GM04504 (cell line): ENCODE measurements around the gene TMEM141.
A peak's percentile ranks its signal among the peaks of the same experiment; 100 is the strongest.

ENCODE experiments used
- DNase-seq: peaks from one replicate; pipeline ENCODE4 v3.0.0-alpha.2; 2012; ENCODE audit warnings: low read depth

Gene TMEM141

DNA sequence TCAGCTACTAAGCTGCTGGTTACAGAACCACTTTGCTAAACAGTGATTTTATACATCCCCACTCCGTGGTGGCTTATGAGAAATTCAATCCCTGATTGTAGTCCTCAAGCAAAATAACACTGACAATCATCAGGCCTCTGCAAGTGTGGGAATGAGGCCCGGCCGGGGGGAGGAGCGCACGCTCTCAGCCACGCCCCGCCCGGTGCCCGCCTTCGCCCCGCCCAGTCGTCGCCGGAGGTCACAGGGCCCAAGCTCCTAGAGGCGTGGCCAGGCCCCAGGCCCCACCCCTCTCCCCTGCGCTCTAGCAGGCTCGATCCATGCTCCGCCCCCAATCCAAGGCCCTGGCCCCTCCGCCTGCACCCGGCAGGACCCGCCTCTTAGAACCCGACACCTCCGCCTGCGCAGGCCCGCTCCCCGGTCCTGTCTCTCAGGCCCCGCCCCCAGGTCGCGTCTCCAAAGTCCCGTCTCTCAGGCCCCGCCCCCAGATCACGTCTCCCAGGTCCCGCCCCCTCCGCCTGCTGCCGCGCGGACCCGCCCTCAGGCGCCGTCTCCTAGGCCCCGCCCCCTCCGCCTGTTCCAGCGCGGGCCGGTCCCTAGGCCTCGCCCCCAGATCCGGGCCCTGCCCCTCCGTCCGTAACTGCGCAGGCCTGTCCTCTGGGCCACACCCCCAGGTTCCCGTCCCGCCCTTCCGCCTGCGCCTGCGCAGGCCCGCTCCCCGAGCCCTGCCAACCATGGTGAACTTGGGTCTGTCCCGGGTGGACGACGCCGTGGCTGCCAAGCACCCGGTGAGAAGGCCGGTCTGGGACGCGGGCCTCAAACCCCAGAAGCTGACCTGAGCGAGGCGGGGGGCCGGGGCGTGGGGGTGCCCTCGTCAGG is at the start of gene TMEM141:
TMEM141 (plus strand) TSS at position 705 of the 876 bp plus-strand sequence; CDS start at position 732, 27 bp downstream.
- peak; percentile 98 for DNase-seq

DNA sequence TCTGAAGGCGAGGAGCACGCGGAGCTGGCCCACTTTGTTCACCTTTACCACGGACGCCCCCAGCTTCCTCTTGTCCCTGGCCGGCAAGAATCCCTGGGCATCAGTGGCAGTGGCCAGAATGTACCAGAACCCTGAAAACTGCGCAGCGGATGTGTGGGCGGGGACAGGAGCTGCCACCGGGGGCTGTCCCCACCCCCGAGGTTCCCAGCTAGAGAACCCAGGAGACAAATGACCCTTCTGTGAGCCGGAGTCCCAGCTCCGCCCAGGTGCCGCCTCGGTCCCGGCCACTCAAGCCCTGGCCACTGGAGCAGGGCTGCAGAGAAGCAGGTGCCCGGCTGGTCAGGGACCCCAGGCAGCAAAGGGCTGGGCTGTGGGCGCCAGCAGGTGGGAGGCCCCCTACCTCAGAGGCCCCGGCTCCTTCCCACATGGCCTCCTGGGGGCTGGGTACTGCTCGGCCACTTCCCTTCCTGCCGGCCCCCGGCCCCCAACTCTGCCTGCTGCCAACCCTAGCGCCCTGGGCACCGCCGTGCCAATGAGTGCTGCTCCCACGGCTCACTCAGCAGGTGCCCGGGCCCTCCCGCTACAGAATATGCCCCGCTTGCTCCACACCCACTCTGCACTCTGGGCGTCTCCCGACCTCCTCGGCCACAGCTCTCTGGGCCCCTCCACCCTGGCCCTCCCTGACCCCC is 49.1 kb upstream of the TMEM141 start:
- no peak for DNase-seq

DNA sequence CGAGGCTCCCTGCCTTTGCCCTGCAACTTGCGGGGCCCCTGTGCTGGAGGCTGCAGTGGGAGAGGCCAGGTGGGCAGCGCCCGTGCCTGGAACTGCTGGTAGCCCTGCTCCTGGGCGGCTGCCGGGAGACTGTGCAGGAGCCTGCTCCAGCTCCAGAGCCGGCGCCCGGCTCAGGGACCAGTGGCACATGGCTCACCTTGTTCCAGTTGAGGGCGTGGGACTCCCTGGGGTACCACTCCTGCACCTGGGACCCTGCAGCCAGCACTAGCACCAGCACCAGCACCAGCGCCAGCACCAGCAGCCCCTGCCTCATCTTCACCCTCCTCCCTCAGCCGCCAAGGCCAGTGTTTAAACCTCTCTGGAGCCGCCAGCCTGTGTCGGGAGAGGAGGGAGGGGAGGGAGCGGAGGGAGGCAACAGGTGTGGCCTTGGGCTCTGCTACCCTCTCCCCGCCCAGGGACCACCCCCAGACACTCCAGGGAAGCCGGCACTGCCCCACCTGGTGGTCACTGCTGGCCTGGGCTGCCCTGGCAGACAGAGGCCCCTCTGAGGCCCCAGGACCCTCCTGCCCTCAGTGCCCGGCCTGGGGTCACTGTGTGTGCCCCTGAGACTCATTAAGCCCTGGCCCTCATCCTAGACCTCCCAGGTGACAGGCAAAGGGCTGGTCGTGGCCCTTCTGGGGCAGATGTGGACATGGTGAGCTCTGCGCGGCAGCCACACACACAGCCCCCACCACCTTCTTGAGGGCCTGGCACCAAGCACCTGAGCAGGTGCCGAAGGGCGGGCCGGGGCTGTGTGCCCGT is 48.4 kb upstream of the TMEM141 start, which contains the start of gene LCN10:
LCN10 (minus strand) TSS at position 350 of the 801 bp plus-strand sequence; CDS start at position 313, 37 bp downstream.
- DNase-seq: no peak

DNA sequence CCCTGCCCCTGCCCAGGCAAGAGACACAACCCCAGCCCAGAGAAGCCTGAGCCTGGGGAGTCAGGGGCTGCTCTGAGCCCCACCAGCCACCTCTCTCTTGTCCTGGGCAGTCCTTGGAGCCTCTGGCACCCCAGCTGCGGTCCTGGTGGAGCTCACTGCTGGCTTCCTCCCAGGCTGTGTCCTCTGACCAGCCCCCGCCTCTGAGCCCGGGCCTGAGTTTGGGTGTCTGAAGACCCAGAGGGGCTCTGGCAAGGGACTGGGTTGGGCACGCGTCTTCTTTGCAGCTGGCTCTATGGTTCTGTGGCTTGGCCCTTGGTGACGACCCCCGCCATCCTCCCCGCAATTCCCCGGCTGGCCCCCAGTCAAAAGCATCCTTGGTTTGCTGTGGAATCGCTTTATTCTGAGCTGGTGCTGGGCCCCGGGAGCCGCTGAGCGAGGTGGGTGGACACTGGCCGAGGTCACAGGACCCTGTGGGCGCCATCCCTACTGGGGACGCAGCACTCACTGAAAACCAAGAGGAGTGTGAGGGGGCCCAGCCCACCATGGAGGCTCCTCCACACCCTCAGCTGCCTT is 47.4 kb upstream of the TMEM141 start:
- DNase-seq: no peak

DNA sequence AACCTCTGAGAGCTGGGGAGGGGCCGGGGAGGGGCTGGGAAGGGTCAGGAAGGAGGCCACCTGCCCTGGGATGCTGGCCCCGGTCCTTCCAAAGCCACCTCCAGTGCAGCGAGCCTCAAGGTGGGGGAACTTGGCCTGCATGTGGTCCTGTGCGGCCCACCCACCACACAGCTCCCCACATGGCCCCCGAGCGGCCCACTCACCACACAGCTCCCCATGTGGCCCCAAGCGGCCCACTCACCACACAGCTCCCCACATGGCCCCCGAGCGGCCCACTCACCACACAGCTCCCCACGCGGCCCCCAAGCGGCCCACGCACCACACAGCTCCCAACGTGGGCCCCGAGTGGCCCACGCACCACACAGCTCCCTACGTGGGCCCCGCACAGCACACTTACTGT is 46.4 kb upstream of the TMEM141 start:
- no peak for DNase-seq

DNA sequence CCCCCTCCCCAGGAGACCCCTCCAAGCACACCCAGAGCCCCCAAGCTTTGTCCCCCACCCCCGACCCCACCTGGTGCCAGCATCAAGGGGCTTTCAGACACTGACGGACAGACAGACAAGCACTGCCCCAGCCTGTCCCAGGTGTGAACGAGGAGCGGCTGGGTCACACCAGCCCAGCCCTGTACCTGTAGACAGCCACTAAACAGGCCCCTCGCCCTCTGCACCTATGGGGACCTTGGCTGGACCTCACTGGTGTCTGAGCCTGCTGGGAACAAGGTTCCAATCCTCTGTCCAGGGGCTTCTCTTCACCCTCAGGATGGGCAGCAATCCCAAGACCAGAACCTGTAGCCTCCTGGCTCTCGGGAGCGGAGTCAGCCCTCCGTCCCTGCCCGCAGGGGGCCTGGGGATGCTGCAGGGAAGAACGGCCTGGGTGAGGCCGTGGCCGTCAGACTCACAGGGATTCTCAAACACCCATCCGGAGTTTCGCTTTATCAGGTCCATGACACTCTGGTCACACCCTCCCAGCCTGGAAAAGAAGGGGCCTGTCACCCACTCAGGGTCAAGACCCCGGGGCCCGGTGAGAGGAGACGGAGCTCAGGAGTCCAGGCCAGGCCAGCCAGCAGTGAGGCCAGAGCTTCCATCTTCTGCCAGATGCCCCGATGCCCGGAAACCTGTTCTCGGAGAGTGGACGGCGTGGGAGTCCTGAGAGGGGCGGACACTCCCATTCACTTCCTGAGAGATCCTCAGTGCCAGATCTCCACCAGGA is 45.6 kb upstream of the TMEM141 start:
- DNase-seq: no peak

DNA sequence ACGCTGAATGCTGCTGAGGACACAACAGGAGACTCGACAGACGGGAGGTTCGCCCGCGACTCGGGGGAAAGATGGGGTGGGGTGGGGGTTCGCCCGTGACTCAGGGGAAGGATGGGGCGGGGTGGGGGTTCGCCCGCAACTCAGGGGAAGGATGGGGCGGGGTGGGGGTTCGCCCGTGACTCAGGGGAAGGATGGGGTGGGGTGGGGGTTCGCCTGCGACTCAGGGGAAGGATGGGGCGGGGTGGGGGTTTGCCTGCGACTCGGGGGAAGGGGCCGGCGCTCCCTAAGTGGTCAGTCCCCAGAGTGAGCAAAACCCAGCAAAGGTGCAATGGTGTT is 45.0 kb upstream of the TMEM141 start:
- no peak for DNase-seq

DNA sequence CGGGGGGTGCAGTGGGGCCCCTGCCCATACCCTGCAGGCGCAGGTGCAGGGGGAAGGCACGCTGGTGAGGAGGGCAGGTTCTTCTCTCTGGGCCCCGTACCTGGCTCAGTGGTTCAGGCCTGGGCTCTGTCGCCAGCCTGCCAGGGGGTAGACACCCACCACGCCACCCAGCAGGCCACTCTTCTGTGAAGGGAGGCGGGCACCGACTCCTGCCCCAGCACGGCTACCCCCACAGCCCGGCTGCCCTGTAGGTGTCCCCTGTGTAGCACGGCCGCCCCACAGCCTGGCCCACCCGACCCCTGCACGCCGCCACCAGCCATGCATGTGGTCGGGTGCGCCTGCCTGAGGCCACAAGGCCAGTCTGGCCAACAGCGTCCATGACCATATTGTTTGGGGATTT is 44.5 kb upstream of the TMEM141 start:
- DNase-seq: no peak

DNA sequence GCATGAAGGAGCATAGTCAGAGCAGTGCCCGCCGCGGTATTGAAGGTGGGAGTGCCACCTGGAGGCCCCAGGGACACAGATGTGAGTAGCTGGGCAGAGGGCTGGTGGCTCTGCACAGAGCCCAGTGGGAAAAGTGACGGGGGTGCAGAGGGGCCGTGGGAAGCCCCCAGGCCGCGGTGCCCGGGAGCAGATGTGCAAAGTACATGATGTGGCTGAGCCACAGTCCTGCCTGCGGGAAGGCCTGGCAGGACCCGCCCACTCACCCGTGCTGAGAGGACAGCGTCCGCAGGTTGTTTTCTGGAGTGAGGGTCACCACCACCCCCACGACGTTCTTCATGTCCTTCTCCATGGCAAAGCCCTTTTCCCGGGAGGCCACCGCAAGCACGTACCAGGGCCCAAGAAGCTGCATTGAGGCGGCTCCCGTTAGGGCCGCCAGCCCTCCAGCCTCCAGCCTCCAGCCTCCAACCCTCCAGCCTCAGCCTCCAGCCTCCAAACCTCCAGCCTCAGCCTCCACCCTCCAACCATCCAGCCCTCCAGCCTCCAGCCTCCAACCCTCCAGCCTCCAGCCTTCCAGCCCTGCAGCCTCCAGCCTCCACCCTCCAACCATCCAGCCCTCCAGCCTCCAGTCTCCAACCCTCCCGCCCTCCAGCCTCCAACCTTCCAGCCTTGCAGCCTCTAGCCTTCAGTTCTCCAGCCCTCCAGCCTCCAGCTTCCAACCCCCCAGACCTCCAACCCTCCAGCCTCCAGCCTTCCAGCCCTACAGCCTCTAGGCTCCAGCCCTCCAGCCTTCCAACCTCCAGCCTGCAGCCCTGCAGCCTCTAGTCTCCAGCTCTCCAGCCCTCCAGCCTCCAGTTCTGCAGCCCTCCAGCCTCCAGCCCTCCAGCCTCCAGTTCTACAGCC is 43.7 kb upstream of the TMEM141 start:
- DNase-seq: no peak

DNA sequence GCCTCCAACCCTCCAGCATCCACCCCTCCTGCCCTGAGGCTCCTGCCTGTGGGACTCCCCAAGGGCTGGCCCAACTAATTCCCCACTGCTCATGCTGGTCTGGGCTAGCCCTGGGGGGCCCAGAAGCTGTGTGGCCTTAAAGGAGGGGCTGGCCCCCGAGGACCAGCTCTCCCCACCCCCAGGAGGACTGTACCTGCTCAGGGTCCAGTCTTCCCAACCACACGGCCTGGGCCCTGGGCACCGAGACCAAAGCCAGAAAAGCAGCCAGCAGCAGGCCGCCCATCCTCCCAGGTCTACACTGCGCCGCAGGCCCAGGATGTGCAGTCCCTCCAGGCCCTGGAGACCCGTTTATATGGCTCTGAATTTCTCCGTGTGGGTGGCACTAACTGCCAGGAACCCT is 42.9 kb upstream of the TMEM141 start, which contains the start of gene LCN6:
LCN6 (minus strand) TSS at position 325 of the 400 bp plus-strand sequence; CDS start at position 283, 42 bp downstream.
- DNase-seq: no peak

DNA sequence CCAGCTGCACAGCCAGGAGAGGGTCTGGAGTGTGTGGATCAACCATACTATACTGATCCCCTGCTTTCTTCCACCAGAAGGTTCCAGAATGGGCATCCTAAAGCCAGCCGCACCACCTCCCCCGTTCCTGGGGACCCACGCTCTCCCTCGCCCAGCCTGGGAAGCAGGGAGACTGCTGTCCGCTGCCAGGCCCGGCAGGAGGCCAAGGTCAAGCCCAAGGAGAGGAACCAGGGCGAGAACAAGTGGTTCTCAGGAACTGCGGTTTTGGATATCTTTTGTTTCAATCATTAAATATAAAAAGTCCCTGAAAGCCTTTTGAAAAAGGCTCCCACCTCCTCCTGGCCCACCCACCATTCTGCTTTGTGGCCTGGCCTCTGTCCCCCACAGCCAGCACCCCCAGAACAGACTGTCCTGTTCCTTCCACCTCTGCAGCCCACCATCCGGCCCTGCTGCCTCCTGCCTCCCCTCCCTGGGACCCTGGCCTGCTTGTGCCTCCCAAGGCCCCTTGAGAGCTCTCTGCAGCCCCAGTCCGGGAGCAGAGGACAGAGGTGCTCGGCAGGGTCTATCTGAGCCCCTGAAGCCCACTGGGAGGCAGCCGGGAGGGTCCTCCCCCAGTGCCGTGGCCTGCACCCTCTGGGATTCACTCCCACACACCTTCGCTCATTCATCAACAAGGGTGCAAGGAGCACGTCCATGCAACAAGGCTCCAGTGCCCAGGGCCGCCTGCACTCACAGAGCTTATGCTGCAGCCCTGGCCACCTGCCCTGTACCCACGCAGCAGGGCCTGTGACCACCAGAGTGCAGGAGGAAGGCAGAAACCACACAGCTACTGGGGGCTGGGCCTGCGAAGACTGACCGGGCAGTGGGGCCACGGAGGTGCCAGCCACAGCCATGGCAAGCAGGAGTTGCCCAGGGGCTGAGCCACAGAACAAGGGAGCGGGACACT is 42.2 kb upstream of the TMEM141 start:
- DNase-seq: no peak

DNA sequence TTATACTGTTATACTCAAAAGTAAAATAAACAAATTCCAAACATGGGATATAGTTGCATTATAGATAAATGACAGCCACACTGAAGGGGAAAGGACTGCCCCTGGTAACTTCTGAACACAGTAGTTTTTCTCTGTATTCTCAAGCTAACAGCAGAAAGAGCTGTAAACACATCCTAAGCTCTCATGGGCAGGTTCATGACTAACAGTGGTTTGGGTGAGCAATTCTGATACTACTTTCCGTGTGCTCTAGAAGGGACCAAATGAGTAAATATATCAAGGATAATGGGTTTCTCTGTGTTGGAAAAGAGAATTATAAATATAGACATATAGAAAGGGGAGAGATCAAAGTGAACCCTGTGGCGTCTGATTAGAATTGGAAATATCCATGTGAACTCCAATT is 40.6 kb upstream of the TMEM141 start:
- DNase-seq: no peak

DNA sequence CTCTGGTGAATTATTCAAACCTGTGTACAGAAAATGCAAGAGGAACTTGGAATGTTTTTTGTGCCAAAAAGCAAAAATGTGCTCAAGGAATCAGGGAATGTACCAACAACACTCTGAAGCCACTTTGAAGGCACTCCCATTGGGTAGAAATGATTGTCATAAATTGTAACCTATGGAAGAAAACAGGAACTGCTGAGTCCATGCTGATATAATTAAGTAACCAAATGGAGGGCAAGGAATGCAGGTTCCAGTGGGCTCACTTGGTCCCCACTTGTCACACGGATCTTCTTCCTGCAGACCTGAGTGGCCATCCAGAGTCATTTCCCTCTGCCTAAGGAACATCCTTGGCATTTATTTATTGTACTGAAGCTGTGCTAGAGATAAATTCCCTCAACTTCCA is 39.9 kb upstream of the TMEM141 start:
- no peak for DNase-seq

DNA sequence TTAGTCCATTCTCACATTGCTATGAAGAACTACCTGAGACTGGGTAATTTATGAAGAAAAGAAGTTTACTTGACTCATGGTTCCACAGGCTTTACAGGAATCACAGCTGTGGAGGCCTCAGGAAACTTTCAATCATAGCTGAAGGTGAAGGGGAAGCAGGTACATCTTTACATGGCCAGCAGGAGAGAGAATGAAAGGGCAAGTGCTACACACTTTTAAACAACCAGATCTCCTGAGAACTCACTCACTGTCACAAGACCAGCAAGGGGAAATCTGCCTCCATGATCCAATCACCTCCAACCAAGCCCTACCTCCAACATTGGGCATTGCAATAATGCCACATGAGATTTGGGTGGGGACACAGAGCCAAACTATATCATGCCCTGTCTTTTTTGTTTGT is 39.3 kb upstream of the TMEM141 start:
- DNase-seq: no peak

DNA sequence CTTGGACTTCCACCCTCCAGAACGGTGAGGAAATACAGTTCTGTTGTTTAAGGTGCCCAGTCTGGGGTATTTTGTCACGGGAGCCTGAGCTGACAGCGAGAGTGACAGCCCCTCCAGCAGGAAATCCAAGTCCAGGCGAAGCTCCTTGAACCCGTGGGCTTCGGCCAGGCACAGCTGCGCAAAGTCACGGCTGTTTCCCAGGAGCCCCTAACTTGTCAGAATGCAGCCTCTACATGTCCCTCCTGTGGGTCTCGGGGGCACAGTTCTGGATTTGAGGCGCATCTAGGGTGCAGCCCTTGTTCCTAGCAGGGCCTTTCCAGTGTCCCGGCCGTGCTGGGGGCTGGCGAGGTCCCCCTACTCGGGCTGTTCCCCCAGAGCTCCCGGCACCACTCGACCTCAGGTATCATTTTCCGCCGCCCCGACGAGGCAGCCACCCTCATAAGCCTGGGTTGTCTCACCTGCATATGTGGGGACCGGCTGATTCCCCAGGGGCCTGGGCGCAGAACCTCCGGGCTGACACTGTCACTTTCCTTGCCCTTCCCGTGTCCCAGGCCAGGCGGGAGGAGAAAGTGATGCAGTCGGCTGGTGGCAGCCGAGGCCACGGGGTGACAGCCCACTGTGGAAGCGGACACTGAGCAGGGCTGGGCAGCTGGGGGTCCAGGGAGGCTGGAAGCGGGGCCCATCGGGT is 37.6 kb upstream of the TMEM141 start:
- no peak for DNase-seq

DNA sequence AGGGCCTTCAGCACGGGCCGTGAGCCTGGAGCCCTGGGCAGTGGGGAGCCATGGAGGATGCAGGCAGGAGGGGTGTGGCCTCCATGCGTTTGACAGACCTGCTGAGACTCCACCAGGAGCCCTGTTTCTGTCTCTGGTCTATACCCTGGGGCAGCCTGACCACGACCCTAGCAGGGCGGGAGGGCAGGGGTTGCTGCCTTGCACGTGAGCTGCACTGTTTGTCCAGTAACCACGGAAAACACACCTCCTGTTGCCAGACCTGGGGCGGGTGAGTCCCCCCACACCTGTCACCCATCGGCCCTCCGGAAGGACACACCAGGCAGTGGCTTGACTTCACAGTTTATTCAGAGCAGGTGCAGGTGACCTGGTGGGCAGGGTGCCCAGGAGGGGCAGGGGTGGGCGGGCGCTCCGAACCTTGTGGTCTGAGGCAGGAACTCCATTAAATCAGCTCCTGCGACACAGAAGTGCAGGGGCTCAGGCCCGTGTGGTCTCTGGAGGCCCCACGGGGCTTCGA is 37.0 kb upstream of the TMEM141 start:
- no peak for DNase-seq

DNA sequence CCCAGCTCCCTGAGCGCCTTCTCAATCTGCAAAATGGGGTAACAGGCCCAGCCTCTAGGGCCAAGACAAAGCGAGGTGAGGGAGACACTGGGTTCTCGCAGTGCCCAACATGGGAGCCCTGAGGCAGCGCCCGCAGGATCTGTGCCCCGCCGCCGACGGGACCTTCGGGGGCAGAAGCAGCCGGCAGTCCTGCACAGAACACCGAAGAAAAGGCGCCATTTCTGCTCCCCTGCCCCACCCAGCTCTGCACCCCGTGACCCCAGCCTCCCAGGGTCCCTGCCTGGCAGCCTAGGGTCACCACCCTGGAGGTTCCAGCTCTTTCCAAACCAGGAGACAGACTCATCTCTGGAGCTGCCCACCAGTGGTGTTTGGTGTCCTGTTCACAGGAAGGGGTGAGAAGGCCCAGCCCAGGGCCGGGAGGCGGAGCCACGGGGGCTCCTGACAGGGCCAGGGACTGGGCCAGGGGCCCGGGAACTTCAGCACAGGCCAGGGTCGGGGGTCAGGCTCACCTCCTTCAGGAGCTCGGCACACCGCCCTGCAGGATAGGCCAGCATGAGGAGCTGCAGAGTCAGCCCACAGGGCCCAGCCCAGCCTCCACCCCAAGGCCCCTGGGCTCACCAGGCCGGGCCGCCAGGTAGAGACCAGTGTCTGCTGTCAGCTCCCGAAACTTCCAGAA is 36.4 kb upstream of the TMEM141 start:
- DNase-seq: no peak
